Activated naive CD8-positive, alpha-beta T cell treated with anti-CD3 and anti-CD28 coated beads, Interleukin-2, amount 50 U/mL, for 16 hours (primary cell): ENCODE results near the gene WDTC1.
"Not testable (repeated sequence)": the region's sequence is repeated elsewhere in the genome, so short reads cannot be mapped to it uniquely, and the experiment has no call there.

Experiments used
- DNase-seq: peaks from one replicate; pipeline ENCODE4 v3.0.0-alpha.2; 2020; ENCODE audit warnings: low read depth, low spot score

The WDTC1 gene, protein sequence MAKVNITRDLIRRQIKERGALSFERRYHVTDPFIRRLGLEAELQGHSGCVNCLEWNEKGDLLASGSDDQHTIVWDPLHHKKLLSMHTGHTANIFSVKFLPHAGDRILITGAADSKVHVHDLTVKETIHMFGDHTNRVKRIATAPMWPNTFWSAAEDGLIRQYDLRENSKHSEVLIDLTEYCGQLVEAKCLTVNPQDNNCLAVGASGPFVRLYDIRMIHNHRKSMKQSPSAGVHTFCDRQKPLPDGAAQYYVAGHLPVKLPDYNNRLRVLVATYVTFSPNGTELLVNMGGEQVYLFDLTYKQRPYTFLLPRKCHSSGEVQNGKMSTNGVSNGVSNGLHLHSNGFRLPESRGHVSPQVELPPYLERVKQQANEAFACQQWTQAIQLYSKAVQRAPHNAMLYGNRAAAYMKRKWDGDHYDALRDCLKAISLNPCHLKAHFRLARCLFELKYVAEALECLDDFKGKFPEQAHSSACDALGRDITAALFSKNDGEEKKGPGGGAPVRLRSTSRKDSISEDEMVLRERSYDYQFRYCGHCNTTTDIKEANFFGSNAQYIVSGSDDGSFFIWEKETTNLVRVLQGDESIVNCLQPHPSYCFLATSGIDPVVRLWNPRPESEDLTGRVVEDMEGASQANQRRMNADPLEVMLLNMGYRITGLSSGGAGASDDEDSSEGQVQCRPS

DNA sequence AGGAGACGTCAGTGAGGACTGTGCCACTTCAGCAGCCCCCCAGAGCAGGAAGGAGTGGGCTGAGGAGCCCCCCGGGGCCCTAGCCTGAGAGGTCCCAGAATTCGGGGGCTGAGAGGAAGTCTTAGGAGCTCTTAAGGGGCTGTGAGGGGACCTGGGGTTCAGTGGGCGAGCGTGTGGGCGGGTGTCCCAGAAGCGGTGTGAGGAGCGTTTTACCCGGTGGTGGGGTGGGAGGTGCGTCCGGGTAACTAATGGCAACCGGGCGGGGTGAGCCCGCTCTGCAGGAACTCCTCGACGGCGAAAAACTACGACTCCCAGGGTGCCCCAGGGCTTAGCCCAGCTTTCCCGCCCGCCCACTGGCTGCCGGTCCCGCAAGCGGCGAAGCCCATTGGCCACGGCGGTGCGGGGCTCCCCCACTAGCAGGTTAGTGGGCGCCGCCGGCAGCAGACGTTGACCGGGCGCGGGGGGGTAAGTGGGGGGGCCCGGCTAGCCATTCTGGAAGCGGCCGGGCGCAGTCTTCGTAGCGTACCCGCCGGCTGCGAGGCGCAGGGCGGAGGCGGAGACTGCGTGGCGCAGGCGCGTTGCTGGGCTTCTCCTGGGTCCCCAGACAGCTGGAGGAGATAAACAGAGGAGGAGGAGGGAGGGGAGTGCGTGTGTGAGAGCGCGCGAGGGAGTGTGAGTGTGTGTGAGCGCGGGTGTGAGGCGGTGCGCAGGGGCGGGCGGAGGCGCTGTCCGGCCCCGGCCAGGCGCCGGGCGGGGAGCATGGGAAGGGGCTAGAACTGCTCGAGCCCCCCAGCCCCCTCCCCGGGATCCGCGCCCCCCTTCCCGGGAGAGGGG lies at the start of gene WDTC1:
Gene WDTC1, plus strand, starts transcription at position 584 of the 834 bp plus-strand sequence. CDS start 26,423 bp downstream, outside the sequence.
- peak; percentile 96 for DNase-seq

DNA sequence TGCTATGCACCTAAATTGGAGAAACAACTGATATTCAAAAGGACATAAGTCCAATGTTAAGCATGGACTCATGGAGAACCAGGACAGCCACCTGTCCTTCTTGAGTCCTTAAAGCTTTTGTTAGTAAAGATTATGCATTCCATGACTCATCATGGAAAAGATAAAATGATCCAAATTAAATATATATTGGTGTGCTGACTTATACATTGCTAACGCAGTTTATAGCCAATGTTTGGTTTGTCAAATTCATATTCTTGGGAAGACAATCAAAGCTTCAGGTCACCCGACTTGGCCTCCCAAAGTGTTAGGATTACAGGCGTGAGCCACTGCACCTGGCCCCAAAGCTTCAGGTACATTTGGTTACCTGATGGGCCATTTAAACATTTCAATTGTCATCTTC lies 49.8 kb upstream of the WDTC1 start:
- DNase-seq, result not testable (repeated sequence)

GRCh38 chr1:27192039-27192529 lies 42.3 kb upstream of the WDTC1 start:
- DNase-seq, result no peak

DNA sequence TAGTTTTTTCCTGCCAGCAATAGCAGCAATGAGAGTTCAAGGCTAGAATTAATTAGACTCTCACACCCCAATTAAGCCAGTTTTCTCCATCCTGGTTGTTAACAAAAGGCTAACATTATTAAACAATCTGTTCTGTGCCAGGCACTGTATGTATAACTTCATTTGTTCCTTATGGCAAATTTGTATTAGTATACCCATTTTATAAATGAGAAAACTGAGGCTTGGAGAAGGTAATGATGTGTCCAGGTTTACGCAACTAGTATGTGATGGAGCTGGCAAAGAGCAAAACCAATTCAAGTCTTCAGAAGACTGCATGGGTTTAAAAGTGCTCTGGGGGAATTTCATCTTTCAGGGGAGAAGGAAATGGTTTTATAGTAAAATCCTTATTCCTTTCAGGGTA lies 41.2 kb upstream of the WDTC1 start:
- DNase-seq, result no peak

DNA sequence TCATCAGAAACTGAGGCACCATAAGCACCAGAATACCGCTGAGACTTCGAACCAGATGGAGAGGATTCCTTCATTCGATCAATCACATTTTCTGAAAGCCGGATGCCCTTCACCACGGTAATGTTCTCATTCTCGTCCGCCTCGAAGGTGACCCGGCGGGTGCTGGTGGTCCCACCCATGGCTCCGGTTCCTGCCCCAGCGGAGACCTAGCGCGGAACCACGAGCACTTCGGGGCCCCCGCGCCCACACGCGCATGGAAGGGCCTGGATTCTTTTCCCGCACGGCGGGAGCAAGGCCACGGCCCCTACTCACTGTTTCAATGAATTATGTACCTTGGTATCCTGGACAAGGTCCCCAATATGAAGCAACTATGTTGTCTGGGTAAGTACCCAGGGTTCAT lies 33.1 kb upstream of the WDTC1 start:
- DNase-seq, result no peak

DNA sequence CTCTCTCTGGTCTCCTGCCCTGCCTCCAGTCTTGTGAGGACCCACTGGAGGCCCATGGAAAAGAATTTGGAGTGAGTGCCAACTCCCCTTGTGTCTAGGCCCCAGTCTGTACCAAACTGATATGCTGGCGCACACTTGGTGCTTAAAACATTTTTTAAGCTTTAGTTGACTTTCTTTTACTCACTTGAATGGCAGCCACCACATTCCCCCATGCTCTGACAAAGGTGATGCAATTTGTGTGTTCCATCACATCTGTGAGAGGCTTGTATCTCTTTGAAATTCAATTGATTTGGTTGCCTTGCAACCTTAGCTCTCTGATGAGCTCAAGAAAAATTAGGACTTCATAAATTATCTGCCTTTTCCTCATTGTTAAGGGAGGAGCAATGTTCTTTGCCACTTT lies 30.5 kb upstream of the WDTC1 start:
- DNase-seq, result no peak

GRCh38 chr1:27207238-27207637 lies 27.2 kb upstream of the WDTC1 start:
- not testable (repeated sequence) for DNase-seq

DNA sequence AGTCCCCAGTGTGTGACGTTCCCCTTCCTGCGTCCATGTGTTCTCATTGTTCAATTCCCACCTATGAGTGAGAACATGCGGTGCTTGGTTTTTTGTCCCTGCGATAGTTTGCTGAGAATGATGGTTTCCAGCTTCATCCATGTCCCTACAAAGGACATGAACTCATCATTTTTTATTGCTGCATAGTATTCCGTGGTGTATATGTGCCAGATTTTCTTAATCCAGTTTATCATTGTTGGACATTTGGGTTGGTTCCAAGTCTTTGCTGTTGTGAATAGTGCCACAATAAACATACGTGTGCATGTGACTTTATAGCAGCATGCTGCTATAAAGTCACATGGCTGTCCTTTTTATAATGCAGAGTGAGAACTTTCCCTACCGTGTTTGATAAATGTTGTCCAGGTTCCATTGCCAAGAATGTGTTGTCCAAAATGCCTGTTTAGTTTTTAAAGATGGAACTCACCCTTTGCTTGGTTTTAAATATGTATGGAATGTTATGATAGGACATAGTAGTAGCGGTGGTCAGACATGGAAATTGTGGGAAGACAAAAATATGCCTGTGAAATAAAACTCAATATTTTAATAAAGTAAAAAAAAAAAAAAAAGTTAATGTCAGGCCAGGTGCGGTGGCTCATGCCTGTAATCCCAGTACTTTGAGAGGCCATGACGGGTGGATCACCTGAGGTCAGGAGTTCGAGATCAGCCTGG lies 26.1 kb upstream of the WDTC1 start:
- DNase-seq, result not testable (repeated sequence)

- DNase-seq, result no peak
Observed at GRCh38 chr1:27216466-27216865, 18.0 kb upstream of the WDTC1 start.

DNA sequence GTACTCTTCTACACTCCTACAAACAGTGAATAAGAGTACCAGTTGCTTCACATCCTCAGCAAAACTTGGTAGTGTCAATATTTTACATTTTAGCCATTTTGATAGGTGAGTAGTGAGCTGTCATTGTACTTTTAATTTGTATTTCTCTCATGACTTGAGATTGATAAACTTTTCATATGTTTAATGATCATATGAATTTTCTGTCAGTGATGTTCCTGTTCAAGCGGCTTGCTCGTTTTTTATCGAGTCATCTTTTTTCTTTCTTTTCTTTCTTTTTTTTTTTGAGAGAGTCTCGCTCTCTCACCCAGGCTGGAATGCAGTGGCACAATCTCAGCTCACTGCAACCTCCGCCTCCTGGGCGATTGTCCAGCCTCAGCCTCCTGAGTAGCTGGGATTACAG lies 17.0 kb upstream of the WDTC1 start:
- DNase-seq, result no peak

GRCh38 chr1:27218736-27219135 lies 15.7 kb upstream of the WDTC1 start:
- DNase-seq, result no peak

DNA sequence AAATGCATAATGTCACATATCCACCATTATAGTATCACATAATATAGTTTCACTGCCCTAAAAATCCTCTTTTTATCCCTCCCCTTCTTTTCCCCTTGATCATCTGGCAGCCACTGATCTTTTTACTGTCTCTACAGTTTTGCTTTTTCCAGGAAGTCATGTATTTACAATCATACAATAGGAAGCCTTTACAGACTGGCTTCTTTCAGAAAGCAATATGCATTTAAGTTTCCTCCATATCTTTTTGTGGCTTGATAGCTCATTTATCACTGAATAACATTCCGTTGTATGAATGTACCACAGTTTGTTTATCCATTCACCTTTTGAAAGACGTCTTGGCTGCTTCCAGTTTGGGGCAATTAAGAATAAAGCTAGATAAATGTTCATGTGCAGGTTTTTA lies 14.3 kb upstream of the WDTC1 start:
- no peak for DNase-seq

DNA sequence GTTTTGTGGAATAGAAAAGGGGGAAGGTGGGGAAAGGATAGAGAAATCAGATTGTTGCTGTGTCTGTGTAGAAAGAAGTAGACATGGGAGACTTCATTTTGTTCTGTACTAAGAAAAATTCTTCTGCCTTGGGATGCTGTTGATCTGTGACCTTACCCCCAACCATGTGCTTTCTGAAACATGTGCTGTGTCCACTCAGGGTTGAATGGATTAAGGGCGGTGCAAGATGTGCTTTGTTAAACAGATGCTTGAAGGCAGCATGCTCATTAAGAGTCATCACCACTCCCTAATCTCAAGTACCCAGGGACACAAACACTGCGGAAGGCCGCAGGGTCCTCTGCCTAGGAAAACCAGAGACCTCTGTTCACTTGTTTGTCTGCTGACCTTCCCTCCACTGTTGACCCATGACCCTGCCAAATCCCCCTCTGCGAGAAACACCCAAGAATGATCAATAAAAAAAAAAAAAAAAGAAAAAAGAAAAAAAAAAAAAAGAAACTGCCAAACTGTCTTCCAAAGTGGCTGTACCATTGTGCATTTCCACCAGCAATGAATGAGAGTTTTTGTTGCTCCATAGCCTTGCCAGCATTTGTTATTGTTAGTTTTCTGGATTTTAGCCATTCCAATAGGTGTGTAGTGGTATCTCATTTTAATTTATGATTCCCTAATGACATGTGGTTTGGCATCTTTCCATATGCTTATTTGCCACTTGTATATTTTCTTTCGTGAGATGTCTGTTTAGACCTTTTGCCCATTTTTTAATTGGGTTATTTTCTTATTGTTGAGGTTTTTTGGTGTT lies 13.5 kb upstream of the WDTC1 start:
- DNase-seq, result not testable (repeated sequence)

- DNase-seq, result no peak
Observed at GRCh38 chr1:27225621-27226020, 8.8 kb upstream of the WDTC1 start.

DNA sequence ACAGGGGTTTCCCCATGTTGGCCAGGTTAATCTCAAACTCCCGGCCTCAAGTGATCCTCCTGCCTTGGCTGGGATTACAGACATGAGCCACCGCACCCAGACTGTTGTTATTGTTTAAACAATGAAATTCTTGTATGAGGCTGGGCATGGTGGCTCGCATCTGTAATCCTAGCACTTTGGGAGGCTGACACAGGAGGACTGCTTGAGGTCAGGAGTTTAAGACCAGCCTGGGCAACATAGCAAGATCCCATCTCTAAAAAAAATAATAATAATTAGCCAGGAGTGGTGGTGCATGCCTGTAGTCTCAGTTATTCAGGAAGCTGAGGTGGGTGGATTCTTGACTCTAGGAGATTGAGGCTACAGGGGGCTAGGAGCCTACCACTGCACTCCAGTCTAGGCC lies 6.7 kb upstream of the WDTC1 start:
- DNase-seq, result no peak

GRCh38 chr1:27233667-27234048 lies 774 bp upstream of the WDTC1 start:
- DNase-seq, result no peak

DNA sequence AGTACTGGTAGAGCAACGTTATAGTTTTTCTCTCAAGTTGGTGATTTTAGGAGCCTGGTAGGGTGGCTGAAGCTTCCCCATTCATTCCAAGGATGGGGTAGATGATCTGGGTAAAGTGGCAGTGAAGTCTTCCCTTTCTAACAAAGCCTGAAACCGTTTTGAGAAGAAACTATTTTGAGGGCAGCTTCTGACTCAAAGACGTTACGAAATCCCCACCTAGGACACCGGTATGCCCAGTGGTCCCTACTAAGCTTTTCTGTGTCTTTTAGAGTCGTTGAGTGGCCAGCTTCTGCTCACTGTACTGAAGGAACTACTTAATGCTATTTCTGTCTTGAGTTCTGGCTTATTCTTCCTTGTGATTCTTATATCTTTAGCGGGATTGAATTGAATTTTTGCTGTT lies 1.4 kb downstream of the WDTC1 start:
- DNase-seq, result no peak

GRCh38 chr1:27237112-27237511 lies 2.7 kb downstream of the WDTC1 start:
- no peak for DNase-seq

GRCh38 chr1:27238032-27238431 lies 3.6 kb downstream of the WDTC1 start:
- no peak for DNase-seq

DNA sequence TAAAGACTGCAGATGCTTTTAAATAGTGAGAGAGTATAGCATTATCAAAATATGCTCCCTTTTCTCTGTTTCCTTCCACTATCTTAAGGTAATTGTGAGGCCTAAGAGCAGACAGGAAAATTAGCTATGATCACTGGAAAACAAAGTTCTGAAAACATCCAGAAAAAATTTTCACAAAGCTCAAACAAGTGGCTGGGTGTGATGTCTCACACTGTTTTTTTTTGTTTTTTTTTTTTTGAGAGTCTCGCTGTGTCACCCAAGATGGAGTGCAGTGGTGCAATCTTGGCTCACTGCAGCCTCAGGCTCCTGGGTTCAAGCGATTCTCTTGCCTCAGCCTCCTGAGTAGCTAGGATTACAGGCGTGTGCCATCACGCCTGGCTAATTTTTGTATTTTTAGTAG lies 7.2 kb downstream of the WDTC1 start:
- DNase-seq, result no peak

- DNase-seq, result not testable (repeated sequence)
Observed at GRCh38 chr1:27243665-27244064, 9.2 kb downstream of the WDTC1 start.
